Panc1 (cell line): ENCODE data around the gene RRP12. TPM values are rescaled to one million over a fixed set of nuclear protein-coding genes. Genes with fewer than 3 reads are reported as not detected.

Experiments used
- ATAC-seq: fragments of 200-7000 bp; cut with Tn5 transposase; 2 replicates; pipeline ENCODE4 v1.9.1; 2020; ENCODE audit warnings: mild to moderate bottlenecking, moderate library complexity
- BruUV-seq: library from RNA; stranded (reverse); fragments of 400-500 nt; replicated peaks from 2 replicates; lab custom pipeline; 2021; lab: Mats Ljungman, UMichigan
- CTCF ChIA-PET: fragments of 300-600 bp; sonication (Branson Sonifier 250); formaldehyde crosslinking; loops from one replicate; lab custom pipeline; 2022; ENCODE audit warnings: antibody characterized with exemption; lab: Charles Lee
- POLR2A ChIA-PET: fragments of 300-600 bp; sonication (Branson Sonifier 250); formaldehyde crosslinking; loops from one replicate; lab custom pipeline; 2022; ENCODE audit warnings: antibody characterized with exemption; lab: Charles Lee
- DNase-seq: peaks from one replicate; pipeline ENCODE4 v3.0.0-alpha.2; 2010; ENCODE audit warnings: low read depth, low spot score
- H3K27ac ChIP-seq: 2 replicates; pipeline ENCODE4 v1.5.1; 2011; ENCODE audit warnings: mild to moderate bottlenecking, low read length, inconsistent platforms
- H3K27me3 ChIP-seq: fragments of 200-500 bp; sonication (Bioruptor generic); 2 replicates; pipeline ENCODE4 v1.6.0; 2014; ENCODE audit warnings: low read length, inconsistent platforms; ENCODE audit not compliant: control insufficient read depth, insufficient read depth
- H3K36me3 ChIP-seq: fragments of 200-500 bp; sonication (Bioruptor generic); 2 replicates; pipeline ENCODE4 v1.5.1; 2014; ENCODE audit warnings: inconsistent platforms, mild to moderate bottlenecking, low read length, moderate library complexity; ENCODE audit not compliant: control insufficient read depth, insufficient read depth
- H3K4me1 ChIP-seq: 2 replicates; pipeline ENCODE4 v1.5.1; 2011; ENCODE audit warnings: inconsistent platforms, mild to moderate bottlenecking, low read length, moderate library complexity; ENCODE audit not compliant: control insufficient read depth, insufficient read depth
- H3K4me3 ChIP-seq, 2 experiments: 2 replicates each; pipeline ENCODE4 v1.5.1; 2011 to 2012; ENCODE audit warnings: low read depth in 2 of 2, low read length in 2 of 2, mild to moderate bottlenecking in 2 of 2, inconsistent platforms in 1 of 2, moderate library complexity in 1 of 2
- H3K9me3 ChIP-seq: fragments of 200-500 bp; sonication (Bioruptor generic); 2 replicates; pipeline ENCODE4 v1.5.1; 2014; ENCODE audit warnings: low read depth, mild to moderate bottlenecking, inconsistent platforms, low read length, moderate library complexity; ENCODE audit not compliant: control insufficient read depth, insufficient read depth
- POLR2AphosphoS5 ChIP-seq: IDR thresholded peaks from 2 replicates; pipeline ENCODE4 v1.6.1; 2012; ENCODE audit warnings: mild to moderate bottlenecking, low read depth, low read length, moderate library complexity
- SIN3A ChIP-seq: IDR thresholded peaks from 2 replicates; pipeline ENCODE4 v1.6.1; 2012; ENCODE audit warnings: low read depth, mild to moderate bottlenecking, low read length, moderate library complexity, borderline replicate concordance; ENCODE audit not compliant: insufficient read depth
- TCF7L2 ChIP-seq: IDR thresholded peaks from 2 replicates; pipeline ENCODE4 v1.6.1; 2011; ENCODE audit warnings: mild to moderate bottlenecking, low read depth, low read length, inconsistent platforms
- in situ Hi-C: cut with HindIII; loops from 2 replicates; pipeline ENCODE4 v1.10.0; 2016; ENCODE audit warnings: low sequenced_read_pairs, low pct_unique_long_range_greater_than_20kb
- intact Hi-C: fragments of 100-400 bp; cut with micrococcal nuclease; formaldehyde crosslinking; loops from one replicate; pipeline ENCODE4 v1.10.0; 2022; ENCODE audit not compliant: unreplicated experiment
- total RNA-seq: library from RNA; stranded (reverse); gene quantifications from one replicate; pipeline ENCODE4 v1.2.1, GENCODE V29; 2021; ENCODE audit not compliant: unreplicated experiment
- TF ChIP-seq, protein P1 (sequence below): fragments of 450-650 bp; IDR thresholded peaks from 2 replicates; pipeline ENCODE4 v1.5.1; 2017; ENCODE audit warnings: mild to moderate bottlenecking
- TF ChIP-seq, protein P2 (sequence below), 2 experiments: IDR thresholded peaks; 2 replicates each; pipeline ENCODE4 v1.6.1; 2011 to 2012; ENCODE audit warnings: low read depth in 2 of 2, control low read depth in 1 of 2, low read length in 1 of 2, mild to moderate bottlenecking in 1 of 2, moderate library complexity in 1 of 2; ENCODE audit not compliant: insufficient read depth in 1 of 2

Gene RRP12
- total RNA-seq, 1 experiment from 2014 or later: 94.9 TPM

DNA sequence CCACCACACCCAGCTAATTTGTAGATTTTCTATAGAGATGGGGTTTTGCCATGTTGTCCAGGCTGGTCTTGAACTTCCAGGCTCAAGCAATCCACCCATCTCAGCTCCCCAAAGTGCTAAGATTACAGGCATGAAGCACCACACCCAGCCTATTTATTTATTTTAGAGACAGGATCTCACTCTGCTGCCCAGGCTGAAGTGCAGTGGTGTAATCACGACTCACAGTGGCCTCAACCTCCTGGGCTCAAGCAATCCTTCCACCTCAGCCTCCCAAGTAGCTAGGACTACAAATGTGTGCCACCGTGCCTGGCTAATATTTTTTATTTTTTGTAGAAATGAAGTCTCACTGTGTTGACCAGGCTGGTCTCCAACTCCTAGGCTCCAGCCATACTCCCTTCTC lies 59.7 kb downstream of the RRP12 start:
- Histone ChIP-seq H3K36me3 (no peaks in the 10 kb centered on the region), H3K4me3 (no peak overlapping the region), H3K9me3 (no peaks in the 10 kb centered on the region), H3K27ac (no peak overlapping the region), H3K27me3 (no peaks in the 10 kb centered on the region), H3K4me1 (peaks cover 15% of the 10 kb centered on the region)
- in situ Hi-C loops: no loop called here
- TF ChIP-seq, protein P1, sequence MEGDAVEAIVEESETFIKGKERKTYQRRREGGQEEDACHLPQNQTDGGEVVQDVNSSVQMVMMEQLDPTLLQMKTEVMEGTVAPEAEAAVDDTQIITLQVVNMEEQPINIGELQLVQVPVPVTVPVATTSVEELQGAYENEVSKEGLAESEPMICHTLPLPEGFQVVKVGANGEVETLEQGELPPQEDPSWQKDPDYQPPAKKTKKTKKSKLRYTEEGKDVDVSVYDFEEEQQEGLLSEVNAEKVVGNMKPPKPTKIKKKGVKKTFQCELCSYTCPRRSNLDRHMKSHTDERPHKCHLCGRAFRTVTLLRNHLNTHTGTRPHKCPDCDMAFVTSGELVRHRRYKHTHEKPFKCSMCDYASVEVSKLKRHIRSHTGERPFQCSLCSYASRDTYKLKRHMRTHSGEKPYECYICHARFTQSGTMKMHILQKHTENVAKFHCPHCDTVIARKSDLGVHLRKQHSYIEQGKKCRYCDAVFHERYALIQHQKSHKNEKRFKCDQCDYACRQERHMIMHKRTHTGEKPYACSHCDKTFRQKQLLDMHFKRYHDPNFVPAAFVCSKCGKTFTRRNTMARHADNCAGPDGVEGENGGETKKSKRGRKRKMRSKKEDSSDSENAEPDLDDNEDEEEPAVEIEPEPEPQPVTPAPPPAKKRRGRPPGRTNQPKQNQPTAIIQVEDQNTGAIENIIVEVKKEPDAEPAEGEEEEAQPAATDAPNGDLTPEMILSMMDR: no peak
- no peak for TF ChIP-seq POLR2AphosphoS5
- TF ChIP-seq TCF7L2: no peak
- TF ChIP-seq, protein P2, sequence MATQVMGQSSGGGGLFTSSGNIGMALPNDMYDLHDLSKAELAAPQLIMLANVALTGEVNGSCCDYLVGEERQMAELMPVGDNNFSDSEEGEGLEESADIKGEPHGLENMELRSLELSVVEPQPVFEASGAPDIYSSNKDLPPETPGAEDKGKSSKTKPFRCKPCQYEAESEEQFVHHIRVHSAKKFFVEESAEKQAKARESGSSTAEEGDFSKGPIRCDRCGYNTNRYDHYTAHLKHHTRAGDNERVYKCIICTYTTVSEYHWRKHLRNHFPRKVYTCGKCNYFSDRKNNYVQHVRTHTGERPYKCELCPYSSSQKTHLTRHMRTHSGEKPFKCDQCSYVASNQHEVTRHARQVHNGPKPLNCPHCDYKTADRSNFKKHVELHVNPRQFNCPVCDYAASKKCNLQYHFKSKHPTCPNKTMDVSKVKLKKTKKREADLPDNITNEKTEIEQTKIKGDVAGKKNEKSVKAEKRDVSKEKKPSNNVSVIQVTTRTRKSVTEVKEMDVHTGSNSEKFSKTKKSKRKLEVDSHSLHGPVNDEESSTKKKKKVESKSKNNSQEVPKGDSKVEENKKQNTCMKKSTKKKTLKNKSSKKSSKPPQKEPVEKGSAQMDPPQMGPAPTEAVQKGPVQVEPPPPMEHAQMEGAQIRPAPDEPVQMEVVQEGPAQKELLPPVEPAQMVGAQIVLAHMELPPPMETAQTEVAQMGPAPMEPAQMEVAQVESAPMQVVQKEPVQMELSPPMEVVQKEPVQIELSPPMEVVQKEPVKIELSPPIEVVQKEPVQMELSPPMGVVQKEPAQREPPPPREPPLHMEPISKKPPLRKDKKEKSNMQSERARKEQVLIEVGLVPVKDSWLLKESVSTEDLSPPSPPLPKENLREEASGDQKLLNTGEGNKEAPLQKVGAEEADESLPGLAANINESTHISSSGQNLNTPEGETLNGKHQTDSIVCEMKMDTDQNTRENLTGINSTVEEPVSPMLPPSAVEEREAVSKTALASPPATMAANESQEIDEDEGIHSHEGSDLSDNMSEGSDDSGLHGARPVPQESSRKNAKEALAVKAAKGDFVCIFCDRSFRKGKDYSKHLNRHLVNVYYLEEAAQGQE (IDR thresholded peaks at IDR 0.05; ENCODE audit: insufficient read depth in 1 of 2, low read depth in 2 of 2, low read length in 1 of 2): no peak
- no peak for TF ChIP-seq SIN3A
- ATAC-seq (no peak), DNase-seq (no peak)
- intact Hi-C loops: no loop called here
- ChIA-PET POLR2A (no interaction called here), CTCF (interaction anchor here (0.6 kb wide), 1 partner anchor 110 kb away, joined by 3 read pairs; no protein-coding TSS in a partner anchor)
- BruUV-seq: no TSS peak

DNA sequence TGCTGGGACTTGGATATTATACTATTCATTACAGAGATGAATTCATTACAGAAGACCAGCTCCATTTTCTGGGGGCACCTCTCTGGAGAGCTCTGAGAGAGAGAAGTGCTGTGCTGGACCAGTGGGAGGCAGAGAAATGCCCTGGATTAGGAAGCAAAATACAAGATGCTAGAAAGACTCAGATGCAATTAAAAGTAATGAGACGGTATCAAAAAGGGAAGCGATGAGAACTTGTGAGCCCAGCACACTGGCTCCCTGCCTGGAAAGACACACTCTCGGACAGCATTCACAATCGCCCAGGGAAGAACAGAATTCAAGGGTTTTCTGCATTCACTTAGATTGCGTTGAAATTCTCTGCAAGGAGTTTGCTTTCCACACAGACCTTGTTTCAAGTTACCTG lies 63.1 kb downstream of the RRP12 start:
- intact Hi-C loops: no loop called here
- ChIA-PET POLR2A (no interaction called here), CTCF (no interaction called here)
- Histone ChIP-seq H3K36me3 (no peaks in the 10 kb centered on the region), H3K4me1 (peaks cover 20% of the 10 kb centered on the region), H3K27me3 (no peaks in the 10 kb centered on the region), H3K27ac (no peak overlapping the region), H3K9me3 (no peaks in the 10 kb centered on the region), H3K4me3 (no peak overlapping the region)
- ATAC-seq (no peak), DNase-seq (no peak)
- in situ Hi-C loops: no loop called here
- TF ChIP-seq POLR2AphosphoS5: no peak
- TF ChIP-seq, protein P1: no peak
- BruUV-seq: no TSS peak
